ENCODE measurements around the gene ANKRD11.
"Not testable (repeated sequence)": the region's sequence is repeated elsewhere in the genome, so short reads cannot be mapped to it uniquely, and the experiment has no call there.

Gene ANKRD11

GRCh38 chr16:89476811-89477261 is 13.5 kb downstream of the ANKRD11 start:
- DNase-seq = no peak

DNA sequence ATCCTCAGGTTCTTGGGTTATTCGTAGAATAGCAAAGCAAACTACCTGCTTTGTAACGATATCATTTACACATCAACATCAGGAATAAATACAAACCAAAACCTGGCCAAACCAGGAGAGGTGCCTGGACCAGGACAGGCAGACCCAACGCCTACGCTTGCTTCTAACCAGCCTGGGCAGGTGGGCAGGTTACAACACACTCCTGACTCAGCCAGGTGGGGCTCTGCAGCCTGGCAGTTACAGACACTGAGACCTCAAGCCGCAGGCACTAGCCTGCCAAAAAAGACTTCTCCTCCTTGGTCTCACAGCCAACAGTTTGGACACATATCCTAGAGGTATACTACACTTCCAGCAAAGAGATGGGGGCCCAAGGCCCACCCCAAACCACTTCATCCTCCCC is 14.0 kb downstream of the ANKRD11 start:
- no peak for DNase-seq

DNA sequence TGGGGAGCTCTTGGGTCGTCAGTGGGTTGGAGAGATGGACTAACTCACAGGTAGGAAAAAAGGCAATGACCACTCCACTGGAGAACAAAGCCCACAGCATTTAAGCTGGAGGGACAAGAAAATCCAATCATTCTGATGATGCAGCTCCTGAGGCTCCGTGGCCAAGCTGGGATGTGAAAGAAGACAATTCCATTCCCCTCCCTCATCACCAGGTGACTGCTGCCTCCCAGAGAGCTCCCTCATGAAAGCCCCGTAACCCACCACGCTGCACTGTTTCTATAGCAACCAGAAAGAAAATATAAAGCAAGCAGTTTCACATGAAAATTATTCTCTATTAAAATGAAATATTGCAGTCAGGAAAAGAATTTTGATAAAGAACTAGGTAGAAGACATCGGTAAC is 15.2 kb downstream of the ANKRD11 start:
- no peak for DNase-seq

DNA sequence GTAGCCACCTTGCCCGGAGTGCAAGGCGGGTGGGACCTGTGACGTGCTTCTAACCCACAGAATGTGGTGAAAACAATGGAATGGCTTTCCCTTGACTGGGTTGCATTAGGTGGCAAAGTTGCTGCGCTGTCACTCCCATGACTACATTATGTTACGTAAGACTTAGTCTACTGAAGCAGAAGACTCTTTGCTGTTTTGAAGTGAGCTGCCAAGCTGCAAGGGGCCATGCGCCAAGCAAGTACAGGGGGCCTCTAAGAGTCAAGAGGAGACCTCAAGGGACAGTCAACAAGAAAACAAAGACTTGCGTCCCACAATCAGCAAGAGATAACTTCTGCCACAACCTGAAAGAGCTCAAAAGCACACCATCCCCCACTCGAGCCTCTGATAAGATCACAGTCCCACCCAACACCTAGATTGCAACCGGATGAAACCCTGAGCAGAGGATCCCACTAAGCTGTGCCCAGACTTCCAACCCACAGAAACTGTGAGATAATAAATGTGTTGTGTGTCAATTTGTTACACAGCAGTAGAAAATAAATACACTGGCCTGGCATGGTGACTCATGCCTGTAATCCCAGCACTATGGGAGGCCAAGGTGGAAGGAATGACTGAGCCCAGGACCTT is 16.5 kb downstream of the ANKRD11 start:
- no peak for DNase-seq

DNA sequence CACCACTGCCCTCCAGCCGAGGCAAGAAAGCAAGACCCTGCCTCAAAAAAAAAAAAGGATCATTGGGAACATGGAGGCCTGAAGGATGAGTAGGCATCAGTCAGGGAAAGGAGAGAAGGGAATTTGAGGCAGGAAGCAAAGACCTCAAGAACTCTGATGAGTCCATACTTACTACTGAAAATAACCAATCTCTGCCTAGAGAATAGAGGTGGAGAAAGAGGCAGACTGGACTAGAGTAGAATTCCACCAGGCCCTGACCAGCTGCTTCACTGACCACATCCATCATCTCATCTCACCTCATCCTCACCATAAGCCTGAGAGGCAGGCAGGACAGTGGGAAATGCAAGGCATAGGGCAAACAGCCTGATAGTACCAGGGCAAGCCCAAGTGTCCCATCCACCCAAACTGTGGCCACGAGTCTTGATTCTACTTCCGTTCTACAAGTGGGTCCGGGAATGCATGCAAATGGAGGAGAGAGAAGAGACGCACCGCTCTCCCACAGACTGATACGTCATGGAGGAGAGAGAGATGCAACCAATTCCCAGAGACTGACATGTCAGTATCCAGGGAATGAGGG is 17.1 kb downstream of the ANKRD11 start:
- DNase-seq = no peak

DNA sequence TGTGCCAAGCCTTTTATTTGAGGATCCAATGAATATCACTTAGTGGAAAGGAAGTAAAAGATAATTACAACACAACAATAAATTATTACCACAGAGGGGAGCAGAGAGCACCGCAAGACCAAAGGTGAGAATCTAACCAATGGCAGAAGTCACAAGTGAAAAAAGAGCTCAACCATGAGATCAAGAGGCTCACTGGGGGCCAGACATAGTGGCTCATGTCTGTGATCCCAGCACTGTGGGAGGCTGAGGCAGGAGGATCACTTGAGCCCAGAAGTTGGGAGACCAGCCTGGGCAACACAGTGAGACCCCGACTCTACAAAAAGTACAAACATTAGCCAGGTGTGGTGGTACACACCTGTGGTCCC is 17.7 kb downstream of the ANKRD11 start:
- no peak for DNase-seq

GRCh38 chr16:89467382-89467781 is 23.0 kb downstream of the ANKRD11 start:
- DNase-seq = no peak

- DNase-seq = no peak
These were observed 23.4 kb downstream of the ANKRD11 start for GRCh38 chr16:89466920-89467319.

DNA sequence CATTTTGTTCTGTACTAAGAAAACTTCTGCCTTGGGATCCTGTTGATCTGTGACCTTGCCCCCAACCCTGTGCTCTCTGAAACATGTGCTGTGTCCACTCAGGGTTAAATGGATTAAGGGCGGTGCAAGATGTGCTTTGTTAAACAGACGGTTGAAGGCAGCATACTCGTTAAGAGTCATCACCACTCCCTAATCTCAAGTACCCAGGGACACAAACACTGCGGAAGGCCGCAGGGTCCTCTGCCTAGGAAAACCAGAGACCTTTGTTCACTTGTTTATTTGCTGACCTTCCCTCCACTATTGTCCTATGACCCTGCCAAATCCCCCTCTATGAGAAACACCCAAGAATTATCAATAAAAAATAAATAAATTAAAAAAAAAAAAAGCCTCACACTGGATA is 27.0 kb downstream of the ANKRD11 start:
- not testable (repeated sequence) for DNase-seq

- not testable (repeated sequence) for DNase-seq
These were observed 27.7 kb downstream of the ANKRD11 start for GRCh38 chr16:89462639-89463038.

GRCh38 chr16:89461890-89462289 is 28.5 kb downstream of the ANKRD11 start:
- not testable (repeated sequence) for DNase-seq

- no peak for DNase-seq
These were observed 29.8 kb downstream of the ANKRD11 start for GRCh38 chr16:89460556-89460955.

DNA sequence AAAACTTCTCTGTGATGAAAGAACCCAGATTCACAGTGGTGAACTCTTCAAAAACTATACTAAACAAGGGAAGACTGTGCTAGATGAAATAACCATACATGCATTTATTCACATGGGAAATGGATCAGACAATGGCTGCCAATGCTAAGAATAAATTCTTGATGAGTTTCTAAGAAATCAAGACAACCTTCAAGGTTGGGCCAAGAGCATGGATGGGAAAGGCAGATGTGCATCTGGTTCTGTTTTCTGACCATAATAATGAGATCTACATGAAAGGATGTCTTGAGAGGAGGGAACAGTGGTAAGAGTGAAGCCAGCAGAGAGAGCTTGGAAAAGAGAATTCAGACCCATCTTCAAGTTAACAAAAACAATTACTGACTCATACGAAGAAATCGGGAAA is 31.4 kb downstream of the ANKRD11 start:
- no peak for DNase-seq

DNA sequence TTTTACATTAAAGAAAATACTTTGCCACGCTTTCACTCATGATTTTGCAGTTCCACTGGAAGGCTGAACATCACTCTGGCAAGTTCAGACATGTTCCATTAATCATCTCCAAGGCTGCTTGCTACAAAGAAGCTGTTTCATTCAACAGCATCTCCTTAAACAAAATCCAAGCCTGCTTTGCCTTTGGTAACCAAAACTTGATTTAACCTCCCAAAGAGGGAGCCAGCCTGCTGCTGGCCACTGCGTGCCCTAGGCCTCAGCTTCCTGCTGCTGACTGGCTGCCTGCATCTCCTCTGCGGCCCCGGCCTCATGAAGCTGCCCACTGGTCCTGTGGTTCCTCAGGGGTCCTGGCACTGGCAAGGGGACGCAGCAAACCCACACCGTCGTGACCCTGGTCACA is 31.8 kb downstream of the ANKRD11 start:
- no peak for DNase-seq

DNA sequence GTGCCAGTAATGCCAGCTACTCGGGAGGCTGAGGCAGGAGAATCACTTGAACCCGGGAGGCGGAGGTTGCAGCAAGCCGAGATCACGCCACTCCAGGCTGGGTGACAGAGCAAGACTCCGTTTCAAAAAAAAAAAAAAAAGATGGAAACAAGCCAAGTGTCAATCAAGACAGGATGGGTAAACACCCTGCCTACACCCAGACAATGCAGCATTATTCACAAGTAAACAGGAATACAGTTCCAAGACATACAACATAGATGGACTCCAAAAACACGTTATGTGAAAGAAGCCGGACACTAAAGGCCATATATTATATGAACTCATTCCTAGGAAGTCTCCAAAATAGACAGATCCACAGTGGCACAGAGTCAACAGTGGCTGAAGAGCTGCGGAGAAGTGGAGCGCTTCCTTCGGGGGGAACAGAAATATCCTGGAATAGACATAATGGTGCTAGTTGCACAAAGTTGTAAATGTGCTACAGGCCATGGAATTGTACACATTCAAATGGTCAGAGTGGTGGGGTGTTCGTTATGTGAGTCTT is 33.9 kb downstream of the ANKRD11 start:
- DNase-seq = no peak

DNA sequence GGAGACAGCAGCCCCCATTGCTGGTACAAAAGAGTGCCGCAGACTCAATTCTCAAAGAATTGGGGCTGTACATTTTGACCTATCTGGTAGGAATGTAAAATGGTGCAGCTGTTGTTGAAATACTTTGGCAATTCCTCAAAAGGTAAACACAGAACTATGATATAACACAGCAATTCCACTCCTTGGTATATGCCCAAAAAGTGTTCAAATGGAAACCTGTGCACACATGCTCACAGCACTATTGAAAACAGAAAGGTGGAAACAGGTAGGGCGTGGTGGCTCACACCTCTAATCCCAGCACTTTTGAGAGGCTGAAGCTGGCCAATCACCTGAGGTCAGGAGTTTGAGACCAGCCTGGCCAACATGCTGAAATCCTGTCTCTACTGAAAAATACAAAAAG is 34.7 kb downstream of the ANKRD11 start:
- DNase-seq = no peak

- DNase-seq = no peak
These were observed 35.2 kb downstream of the ANKRD11 start for GRCh38 chr16:89455178-89455577.

DNA sequence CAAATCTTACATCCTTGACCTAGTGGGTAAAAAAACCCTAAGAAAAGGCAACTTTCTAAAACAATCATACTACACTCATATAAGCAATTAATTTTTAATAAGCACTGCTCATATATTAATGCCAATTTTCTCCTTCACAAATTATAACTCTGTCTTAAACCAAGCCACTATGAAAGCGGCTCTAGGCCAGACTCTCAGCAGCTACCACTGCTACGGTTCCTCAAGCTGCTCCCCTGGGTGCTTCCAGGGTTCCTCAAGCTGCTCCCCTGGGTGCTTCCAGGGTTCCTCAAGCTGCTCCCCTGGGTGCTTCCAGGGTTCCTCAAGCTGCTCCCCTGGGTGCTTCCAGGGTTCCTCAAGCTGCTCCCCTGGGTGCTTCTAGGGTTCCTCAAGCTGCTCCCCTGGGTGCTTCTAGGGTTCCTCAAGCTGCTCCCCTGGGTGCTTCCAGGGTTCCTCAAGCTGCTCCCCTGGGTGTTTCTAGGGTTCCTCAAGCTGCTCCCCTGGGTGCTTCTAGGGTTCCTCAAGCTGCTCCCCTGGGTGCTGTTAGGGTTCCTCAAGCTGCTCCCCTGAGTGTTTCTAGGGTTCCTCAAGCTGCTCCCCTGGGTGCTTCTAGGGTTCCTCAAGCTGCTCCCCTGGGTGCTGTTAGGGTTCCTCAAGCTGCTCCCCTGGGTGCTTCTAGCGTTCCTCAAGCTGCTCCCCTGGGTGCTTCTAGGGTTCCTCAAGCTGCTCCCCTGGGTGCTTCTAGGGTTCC is 35.8 kb downstream of the ANKRD11 start:
- not testable (repeated sequence) for DNase-seq

GRCh38 chr16:89453501-89454321 is 36.6 kb downstream of the ANKRD11 start:
- no peak for DNase-seq

- DNase-seq = no peak
These were observed 37.4 kb downstream of the ANKRD11 start for GRCh38 chr16:89452925-89453324.

DNA sequence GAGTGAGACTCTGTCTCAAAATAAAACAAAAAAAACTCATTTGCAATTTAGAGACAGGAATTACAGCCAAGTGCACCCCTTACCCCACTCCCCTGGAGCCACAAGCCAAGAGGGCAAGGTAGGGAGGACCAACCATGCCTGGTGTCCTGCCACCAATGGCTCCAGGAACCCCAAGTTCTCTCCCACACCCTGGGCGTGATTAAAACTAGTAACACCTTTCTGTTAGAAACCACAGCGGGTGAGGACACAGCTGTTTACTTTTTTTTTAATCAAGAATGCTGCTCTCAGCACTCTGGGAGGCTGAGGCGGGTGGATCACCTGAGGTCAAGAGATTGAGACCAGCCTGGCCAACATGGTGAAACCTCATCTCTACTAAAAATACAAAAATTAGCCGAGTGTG is 38.1 kb downstream of the ANKRD11 start:
- DNase-seq = no peak

- no peak for DNase-seq
These were observed 39.8 kb downstream of the ANKRD11 start for GRCh38 chr16:89450537-89450936.

DNA sequence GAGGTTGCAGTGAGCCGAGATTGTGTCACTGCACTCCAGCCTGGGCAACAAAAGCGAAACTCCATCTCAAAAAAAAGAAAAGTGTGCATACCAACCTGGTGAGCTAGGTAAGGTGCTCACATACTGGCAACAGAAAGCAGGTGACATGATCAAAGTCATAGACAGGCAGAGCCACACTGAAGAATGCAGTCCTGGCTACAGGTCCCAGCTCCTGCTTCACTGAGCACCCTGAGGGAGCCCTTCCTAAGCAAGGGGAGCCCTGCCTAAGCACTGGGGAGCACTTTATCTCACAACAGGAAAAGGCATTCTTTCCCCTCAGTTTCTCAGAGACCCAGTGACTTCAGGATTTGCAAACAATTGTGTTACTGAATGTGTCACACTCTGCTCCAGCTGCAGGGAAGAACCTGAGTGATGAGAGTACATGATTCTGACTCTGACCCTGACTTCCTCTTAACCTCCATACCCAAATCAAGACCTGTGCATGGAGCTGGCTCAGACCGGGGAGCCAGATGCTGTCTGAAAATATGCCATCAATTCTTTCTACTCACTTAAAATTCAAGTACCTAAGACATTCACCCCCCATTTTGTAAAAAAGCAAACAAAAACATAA is 40.5 kb downstream of the ANKRD11 start:
- no peak for DNase-seq

Data from NCI-H187 (cell line).